Measurements from ENCODE around the gene UMAD1.

DNA sequence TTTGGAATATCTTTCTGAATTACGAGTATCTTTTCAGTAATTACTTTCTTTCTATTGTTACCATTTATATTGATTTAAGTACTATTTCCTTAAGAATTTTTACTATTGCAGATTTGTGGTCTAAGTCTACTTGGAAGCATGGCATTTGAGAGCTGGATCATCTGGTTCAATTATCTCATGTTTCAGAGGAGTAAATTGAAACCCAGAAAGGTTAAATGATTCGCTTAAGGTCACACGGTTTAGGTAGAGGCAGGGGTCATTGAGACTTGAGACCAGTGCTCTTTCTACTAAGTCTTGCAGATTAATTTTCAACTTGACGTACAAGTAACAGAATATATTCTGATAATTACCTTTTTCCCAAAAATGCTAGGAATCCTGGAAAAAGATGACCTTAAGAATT lies 218.9 kb downstream of the UMAD1 start:
- TF ChIP-seq, protein P1, sequence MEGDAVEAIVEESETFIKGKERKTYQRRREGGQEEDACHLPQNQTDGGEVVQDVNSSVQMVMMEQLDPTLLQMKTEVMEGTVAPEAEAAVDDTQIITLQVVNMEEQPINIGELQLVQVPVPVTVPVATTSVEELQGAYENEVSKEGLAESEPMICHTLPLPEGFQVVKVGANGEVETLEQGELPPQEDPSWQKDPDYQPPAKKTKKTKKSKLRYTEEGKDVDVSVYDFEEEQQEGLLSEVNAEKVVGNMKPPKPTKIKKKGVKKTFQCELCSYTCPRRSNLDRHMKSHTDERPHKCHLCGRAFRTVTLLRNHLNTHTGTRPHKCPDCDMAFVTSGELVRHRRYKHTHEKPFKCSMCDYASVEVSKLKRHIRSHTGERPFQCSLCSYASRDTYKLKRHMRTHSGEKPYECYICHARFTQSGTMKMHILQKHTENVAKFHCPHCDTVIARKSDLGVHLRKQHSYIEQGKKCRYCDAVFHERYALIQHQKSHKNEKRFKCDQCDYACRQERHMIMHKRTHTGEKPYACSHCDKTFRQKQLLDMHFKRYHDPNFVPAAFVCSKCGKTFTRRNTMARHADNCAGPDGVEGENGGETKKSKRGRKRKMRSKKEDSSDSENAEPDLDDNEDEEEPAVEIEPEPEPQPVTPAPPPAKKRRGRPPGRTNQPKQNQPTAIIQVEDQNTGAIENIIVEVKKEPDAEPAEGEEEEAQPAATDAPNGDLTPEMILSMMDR (IDR thresholded peaks at IDR 0.05; ENCODE audit: insufficient read depth, low read depth, low read length): no peak
- no peak for TF ChIP-seq EZH2 (IDR thresholded peaks at IDR 0.05; ENCODE audit: insufficient read depth, low read length)
